Thymus (tissue), 11 donors: Measurements from ENCODE around the gene SUSD2. TPM values are rescaled to one million over a fixed set of nuclear protein-coding genes. Genes with fewer than 3 reads are reported as not detected.

ENCODE experiments used
- DNase-seq, 9 donors: peaks; one replicate each; pipeline ENCODE4 v3.0.0-alpha.2; 2013; ENCODE audit warnings: low spot score in 9 of 9, low read depth in 6 of 9, missing footprints in 1 of 9
- H3K27ac ChIP-seq, 2 donors: one replicate each; pipeline ENCODE4 v1.5.1; 2013; ENCODE audit warnings: control low read depth in 1 of 2, low read depth in 1 of 2, low read length in 1 of 2, mild to moderate bottlenecking in 1 of 2, moderate library complexity in 1 of 2
- H3K27me3 ChIP-seq, 2 donors: one replicate each; pipeline ENCODE4 v1.5.1; 2013; ENCODE audit warnings: low read length in 1 of 2; ENCODE audit not compliant: control insufficient read depth in 2 of 2, insufficient read depth in 1 of 2
- H3K36me3 ChIP-seq, 2 donors: one replicate each; pipeline ENCODE4 v1.5.1; 2013; ENCODE audit warnings: low read length in 1 of 2, mild to moderate bottlenecking in 1 of 2, moderate library complexity in 1 of 2; ENCODE audit not compliant: control insufficient read depth in 2 of 2, insufficient read depth in 2 of 2
- H3K4me1 ChIP-seq, 2 donors: one replicate each; pipeline ENCODE4 v1.5.1; 2013; ENCODE audit warnings: low read length in 2 of 2; ENCODE audit not compliant: control insufficient read depth in 2 of 2, insufficient read depth in 2 of 2
- H3K4me3 ChIP-seq, 2 donors: one replicate each; pipeline ENCODE4 v1.5.1; 2013; ENCODE audit warnings: low read length in 2 of 2, control low read depth in 1 of 2, mild to moderate bottlenecking in 1 of 2
- H3K9me3 ChIP-seq, 2 donors: one replicate each; pipeline ENCODE4 v1.5.1; 2013; ENCODE audit warnings: low read length in 1 of 2, mild to moderate bottlenecking in 1 of 2; ENCODE audit not compliant: control insufficient read depth in 2 of 2, insufficient read depth in 1 of 2
- WGBS: extraction: QIAGEN DNeasy Blood & Tissue Kit; methylation state at CpG from one replicate; pipeline ENCODE4 v1.1.7; 2013; 5-methylcytosine and 5-hydroxymethylcytosine counted together
- polyA plus RNA-seq: library from polyadenylated mRNA; stranded (reverse); fragments of 200-250 nt; gene quantifications from one replicate; pipeline ENCODE4 v1.2.3, GENCODE V29; 2013
- total RNA-seq: library from RNA; stranded (reverse); fragments of 120-200 nt; gene quantifications from one replicate; pipeline ENCODE4 v1.2.4, GENCODE V29; 2013
- donor health status: healthy.

Gene SUSD2
- total and polyA plus RNA-seq, 2 donors: 0.33 to 4.1 TPM

- H3K27me3 ChIP-seq: no peaks in the 10 kb centered on the region
- H3K4me3 ChIP-seq: no peak overlapping the region
- peaks cover 2 to 4% of the 10 kb centered on the region in 2 donors for H3K4me1 ChIP-seq
- no peak overlapping the region for H3K27ac ChIP-seq
- no peak for DNase-seq
- peaks cover 4 to 16% of the 10 kb centered on the region in 2 donors for H3K36me3 ChIP-seq
- 94% methylated on average over 24 of the region's 24 CpGs for WGBS
- H3K9me3 ChIP-seq: peaks cover 0 to under 1% of the 10 kb centered on the region in 2 donors
Measured at GRCh38 chr22:24183321-24184031, 2.2 kb downstream of the SUSD2 start.

DNA sequence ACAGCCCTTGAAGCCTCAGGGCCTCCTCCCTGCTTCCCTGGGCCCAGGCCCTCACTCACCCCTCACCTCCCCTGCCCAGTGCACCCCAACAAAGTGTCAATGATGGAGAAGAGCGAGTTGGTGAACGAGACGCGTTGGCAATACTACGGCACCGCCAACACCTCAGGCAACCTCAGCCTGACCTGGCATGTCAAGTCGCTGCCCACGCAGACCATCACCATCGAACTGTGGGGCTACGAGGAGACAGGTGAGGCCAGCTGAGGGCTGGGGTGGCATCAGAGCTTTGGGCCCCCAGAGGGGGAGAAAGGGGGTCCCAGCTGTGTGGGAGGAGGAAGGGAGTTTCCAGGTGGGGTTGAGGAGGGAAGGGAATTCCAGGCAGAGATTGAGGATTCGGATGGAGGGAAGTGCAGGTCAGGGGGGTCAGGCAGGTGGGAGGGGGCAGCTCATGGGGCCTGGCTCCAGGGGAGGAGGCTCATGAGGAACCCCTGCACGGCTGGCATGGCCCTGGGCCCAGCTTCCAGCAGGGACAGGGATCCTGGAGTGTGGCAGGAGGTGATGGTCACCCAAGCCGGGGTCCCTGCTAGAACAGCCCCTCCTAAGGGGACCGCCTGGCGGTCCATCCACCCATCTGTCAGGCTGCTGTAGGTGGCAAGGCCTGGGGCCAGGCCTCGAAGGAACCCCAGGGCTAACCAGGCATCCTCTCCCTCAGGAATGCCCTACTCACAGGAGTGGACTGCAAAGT lies 2.9 kb downstream of the SUSD2 start:
- Histone ChIP-seq H3K36me3 (peaks cover 4 to 16% of the 10 kb centered on the region in 2 donors), H3K27me3 (no peaks in the 10 kb centered on the region), H3K27ac (no peak overlapping the region), H3K9me3 (no peaks in the 10 kb centered on the region), H3K4me1 (no peaks in the 10 kb centered on the region), H3K4me3 (no peak overlapping the region)
- DNase-seq: no peak
- 94% methylated on average over 16 of the region's 16 CpGs for WGBS

GRCh38 chr22:24185001-24185500 lies 3.8 kb downstream of the SUSD2 start:
- Histone ChIP-seq H3K27me3 (no peaks in the 10 kb centered on the region), H3K27ac (no peak overlapping the region), H3K36me3 (peaks cover 2 to 10% of the 10 kb centered on the region in 2 donors), H3K4me3 (no peak overlapping the region), H3K9me3 (no peaks in the 10 kb centered on the region), H3K4me1 (no peaks in the 10 kb centered on the region)
- DNase-seq: no peak
- 96% methylated on average over 16 of the region's 16 CpGs for WGBS

- DNase-seq: no peak
- Histone ChIP-seq H3K9me3 (no peaks in the 10 kb centered on the region), H3K27ac (no peak overlapping the region), H3K4me3 (no peak overlapping the region), H3K36me3 (peaks cover 2 to 6% of the 10 kb centered on the region in 2 donors), H3K4me1 (no peaks in the 10 kb centered on the region), H3K27me3 (no peaks in the 10 kb centered on the region)
- WGBS: 97% methylated on average over 51 of the region's 51 CpGs
Measured at GRCh38 chr22:24185501-24186351, 4.4 kb downstream of the SUSD2 start.

- H3K36me3 ChIP-seq: peaks cover 2 to 6% of the 10 kb centered on the region in 2 donors
- H3K9me3 ChIP-seq: no peaks in the 10 kb centered on the region
- no peaks in the 10 kb centered on the region for H3K27me3 ChIP-seq
- WGBS: 96% methylated on average over 15 of the region's 15 CpGs
- no peaks in the 10 kb centered on the region for H3K4me1 ChIP-seq
- no peak for DNase-seq
- H3K4me3 ChIP-seq: no peak overlapping the region
- no peak overlapping the region for H3K27ac ChIP-seq
Measured at GRCh38 chr22:24186352-24186740, 5.1 kb downstream of the SUSD2 start.

DNA sequence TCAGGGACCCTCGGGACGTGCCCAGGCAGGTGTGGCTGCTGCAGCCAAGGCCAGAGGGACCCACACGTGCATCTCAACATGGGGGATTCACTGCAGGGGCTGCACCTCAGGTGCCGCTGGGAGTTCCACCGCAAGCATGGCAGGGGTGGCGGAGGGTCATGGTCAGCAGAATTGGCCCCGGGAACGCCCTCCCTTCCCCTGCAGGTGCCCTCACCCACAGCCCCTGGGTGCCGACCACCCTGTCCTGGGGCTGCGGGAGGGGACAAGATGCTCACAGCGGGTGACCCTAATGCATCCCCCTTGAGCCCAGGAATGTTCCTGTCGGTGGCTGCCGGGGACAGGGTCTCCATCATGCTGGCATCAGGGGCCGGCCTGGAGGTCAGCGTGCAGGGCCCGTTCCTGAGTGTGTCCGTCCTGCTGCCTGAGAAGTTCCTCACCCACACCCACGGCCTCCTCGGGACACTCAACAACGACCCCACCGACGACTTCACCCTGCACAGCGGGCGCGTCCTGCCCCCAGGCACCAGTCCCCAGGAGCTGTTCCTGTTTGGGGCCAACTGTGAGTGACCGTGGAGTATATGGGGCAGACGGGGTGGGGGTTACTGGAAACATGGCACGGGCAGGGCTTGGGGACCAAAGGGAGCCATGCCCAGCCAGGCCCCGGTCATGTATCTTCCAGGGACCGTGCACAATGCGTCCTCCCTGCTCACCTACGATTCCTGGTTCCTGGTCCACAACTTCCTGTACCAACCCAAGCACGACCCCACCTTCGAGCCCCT lies 5.8 kb downstream of the SUSD2 start:
- WGBS: 96% methylated on average over 34 of the region's 34 CpGs
- Histone ChIP-seq H3K36me3 (peaks cover 2 to 6% of the 10 kb centered on the region in 2 donors), H3K4me3 (no peak overlapping the region), H3K27me3 (no peaks in the 10 kb centered on the region), H3K4me1 (no peaks in the 10 kb centered on the region), H3K27ac (no peak overlapping the region), H3K9me3 (no peaks in the 10 kb centered on the region)
- no peak for DNase-seq

GRCh38 chr22:24187731-24188644 lies 6.7 kb downstream of the SUSD2 start:
- H3K27ac ChIP-seq: no peak overlapping the region

More at GRCh38 chr22:24187731-24188644, 6.7 kb downstream of the SUSD2 start:
- H3K4me3 ChIP-seq: no peak overlapping the region
- DNase-seq: no peak
- H3K9me3 ChIP-seq: no peaks in the 10 kb centered on the region
- H3K36me3 ChIP-seq: peaks cover 2 to 6% of the 10 kb centered on the region in 2 donors
- no peaks in the 10 kb centered on the region for H3K27me3 ChIP-seq
- H3K4me1 ChIP-seq: no peaks in the 10 kb centered on the region
- WGBS: 96% methylated on average over 37 of the region's 37 CpGs
